ENCODE data around the gene CASP12. TPM values are rescaled to one million over a fixed set of nuclear protein-coding genes. Genes with fewer than 3 reads are reported as not detected.

The CASP12 gene
- total RNA-seq, 4 donors from 2014 or later, result 1.2 to 20.7 (median 4.9) TPM

DNA sequence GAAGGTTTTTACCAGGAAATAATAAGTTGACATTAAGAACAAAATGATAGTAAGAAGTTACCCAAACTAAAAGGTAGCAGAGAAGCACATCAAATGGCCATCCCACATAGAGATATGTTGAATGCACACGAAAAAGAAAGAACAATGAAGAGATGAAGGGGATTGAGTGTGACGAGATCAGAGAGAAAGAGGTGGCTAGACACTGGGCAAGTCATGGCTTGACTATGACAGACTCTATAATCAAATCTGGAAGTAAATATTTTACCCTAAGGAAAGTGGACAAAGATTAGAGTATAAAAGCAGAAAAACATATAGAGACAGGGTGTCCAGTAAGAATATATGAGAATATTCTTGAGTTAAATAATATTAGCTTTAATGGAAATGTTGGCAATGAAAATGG is 31.4 kb downstream of the CASP12 start:
- intact Hi-C loops (cut with DNase I; ENCODE audit: low total_unique reads), result no loop called here
- Histone ChIP-seq H3K27ac (no peak overlapping the region), H3K4me3 (no peak overlapping the region), H3K4me1 (no peaks in the 10 kb centered on the region), H3K9me3 (no peaks in the 10 kb centered on the region), H3K27me3 (no peaks in the 10 kb centered on the region), H3K36me3 (no peaks in the 10 kb centered on the region)
- DNase-seq, result no peak
- TF ChIP-seq POLR2A (IDR thresholded peaks at IDR 0.05), result no peak
- TF ChIP-seq, protein P1, sequence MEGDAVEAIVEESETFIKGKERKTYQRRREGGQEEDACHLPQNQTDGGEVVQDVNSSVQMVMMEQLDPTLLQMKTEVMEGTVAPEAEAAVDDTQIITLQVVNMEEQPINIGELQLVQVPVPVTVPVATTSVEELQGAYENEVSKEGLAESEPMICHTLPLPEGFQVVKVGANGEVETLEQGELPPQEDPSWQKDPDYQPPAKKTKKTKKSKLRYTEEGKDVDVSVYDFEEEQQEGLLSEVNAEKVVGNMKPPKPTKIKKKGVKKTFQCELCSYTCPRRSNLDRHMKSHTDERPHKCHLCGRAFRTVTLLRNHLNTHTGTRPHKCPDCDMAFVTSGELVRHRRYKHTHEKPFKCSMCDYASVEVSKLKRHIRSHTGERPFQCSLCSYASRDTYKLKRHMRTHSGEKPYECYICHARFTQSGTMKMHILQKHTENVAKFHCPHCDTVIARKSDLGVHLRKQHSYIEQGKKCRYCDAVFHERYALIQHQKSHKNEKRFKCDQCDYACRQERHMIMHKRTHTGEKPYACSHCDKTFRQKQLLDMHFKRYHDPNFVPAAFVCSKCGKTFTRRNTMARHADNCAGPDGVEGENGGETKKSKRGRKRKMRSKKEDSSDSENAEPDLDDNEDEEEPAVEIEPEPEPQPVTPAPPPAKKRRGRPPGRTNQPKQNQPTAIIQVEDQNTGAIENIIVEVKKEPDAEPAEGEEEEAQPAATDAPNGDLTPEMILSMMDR (IDR thresholded peaks at IDR 0.05), result no peak

DNA sequence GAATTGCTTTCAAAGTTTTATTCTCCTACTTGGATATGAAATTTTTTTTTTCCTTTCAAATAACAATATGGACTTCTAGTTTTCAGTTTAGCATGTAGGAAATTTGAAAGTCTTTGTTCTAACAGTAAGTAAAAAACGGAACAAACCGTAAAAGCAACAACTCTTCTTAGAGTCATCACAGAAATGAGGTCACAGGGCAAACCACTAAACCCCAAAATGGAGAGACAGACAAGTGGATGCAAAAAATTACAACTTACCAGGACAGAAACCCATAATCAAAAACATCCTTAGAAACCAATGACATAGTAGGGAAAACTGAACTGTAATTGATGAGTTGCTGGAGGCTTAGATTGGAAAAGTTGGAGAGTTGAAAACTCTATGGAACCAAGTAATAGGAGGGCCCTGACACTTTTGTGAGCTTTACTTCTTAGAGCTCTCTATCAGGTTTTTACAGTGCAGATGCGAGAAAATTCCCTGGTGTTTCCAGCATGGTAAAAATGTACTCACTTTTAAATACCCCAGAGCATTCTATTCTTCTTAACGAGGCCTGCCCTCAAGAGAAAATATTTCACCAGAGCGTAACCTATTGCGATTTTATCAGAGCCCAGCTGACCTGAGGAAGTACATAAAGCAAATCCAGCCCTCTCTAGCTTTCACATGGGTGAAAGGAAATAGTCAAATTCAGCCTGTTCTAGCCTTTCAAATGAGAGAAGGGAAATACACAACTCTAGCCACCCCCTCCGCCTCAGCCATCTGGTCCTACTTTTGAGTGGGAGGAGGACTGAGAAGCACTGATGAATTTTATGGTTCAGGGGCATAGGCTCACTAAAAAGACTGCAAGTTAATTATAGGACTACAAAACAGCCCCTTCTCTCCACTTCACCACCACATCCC is 39.1 kb downstream of the CASP12 start:
- DNase-seq, result no peak
- Histone ChIP-seq H3K4me3 (no peak overlapping the region), H3K27ac (no peak overlapping the region), H3K4me1 (no peaks in the 10 kb centered on the region), H3K36me3 (no peaks in the 10 kb centered on the region), H3K9me3 (no peaks in the 10 kb centered on the region), H3K27me3 (no peaks in the 10 kb centered on the region)
- intact Hi-C loops (cut with DNase I; ENCODE audit: low total_unique reads), result no loop called here
- TF ChIP-seq, protein P1 (IDR thresholded peaks at IDR 0.05), result no peak
- TF ChIP-seq POLR2A (IDR thresholded peaks at IDR 0.05), result no peak

DNA sequence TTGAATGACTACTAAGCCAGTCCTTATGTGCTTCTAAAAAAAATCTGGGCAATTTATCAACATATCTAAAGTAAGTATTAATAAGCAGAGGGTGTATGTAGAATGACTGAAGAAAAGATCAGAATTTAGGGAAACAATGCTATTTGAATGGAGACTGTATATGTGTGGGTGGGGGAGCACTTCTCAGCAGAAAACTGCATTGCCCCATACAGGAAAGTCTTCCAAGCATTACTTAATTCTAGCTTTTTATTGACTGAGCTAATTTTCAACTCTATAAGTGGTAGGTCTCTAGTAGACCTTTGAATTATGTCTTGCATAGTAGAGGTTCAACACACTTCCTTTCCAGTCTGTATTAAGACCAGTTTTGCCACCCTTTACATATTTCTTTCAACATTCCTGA is 41.7 kb downstream of the CASP12 start:
- Histone ChIP-seq H3K36me3 (no peaks in the 10 kb centered on the region), H3K27ac (no peak overlapping the region), H3K27me3 (no peaks in the 10 kb centered on the region), H3K9me3 (no peaks in the 10 kb centered on the region), H3K4me3 (no peak overlapping the region), H3K4me1 (no peaks in the 10 kb centered on the region)
- DNase-seq, result no peak
- TF ChIP-seq, protein P1 (IDR thresholded peaks at IDR 0.05), result no peak
- TF ChIP-seq POLR2A (IDR thresholded peaks at IDR 0.05), result no peak
- intact Hi-C loops (cut with DNase I; ENCODE audit: low total_unique reads), result no loop called here

DNA sequence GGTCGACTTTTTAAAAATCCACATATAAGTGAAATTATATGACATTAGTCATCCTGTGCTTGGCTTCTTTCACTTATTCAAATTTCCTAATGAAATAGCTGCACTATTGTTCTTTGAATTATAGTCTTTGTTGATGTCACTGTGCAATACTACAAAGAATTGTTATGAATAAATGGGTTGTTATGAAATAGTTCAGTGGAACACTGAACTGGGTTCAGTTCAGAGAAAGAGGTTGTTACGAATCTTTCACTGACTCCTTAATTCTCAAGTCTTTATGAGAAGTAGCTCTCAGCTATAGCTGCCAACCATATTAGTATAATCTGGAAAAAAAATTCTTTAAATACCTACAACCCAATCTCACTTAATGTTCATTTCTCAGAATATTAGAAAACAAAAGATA is 42.3 kb downstream of the CASP12 start:
- no peak overlapping the region for H3K4me3 ChIP-seq
- H3K27me3 ChIP-seq, result no peaks in the 10 kb centered on the region
- H3K36me3 ChIP-seq, result no peaks in the 10 kb centered on the region
- H3K4me1 ChIP-seq, result no peaks in the 10 kb centered on the region
- DNase-seq, result no peak
- no peak overlapping the region for H3K27ac ChIP-seq
- intact Hi-C loops (cut with DNase I; ENCODE audit: low total_unique reads), result no loop called here
- H3K9me3 ChIP-seq, result no peaks in the 10 kb centered on the region
- no peak for TF ChIP-seq POLR2A (IDR thresholded peaks at IDR 0.05)
- TF ChIP-seq, protein P1 (IDR thresholded peaks at IDR 0.05), result no peak

DNA sequence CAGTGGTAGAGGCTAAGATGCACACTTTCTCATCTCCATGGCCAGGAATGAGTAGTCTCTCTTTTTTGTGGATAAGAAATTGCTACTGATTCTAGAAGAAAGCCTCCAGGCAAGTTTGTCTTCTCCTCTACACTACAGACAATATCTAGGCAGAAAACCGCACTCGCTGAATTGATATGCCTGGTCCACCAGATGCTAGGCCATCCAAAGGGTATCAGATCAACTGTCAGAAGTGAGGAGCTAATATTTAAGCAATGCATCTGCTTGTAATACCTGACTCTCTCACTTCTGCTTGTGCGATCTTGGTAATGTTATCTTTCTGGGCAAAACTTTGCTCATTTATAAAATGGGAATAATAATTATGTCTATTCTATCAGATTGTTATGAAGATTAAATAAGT is 45.0 kb downstream of the CASP12 start:
- intact Hi-C loops (cut with DNase I; ENCODE audit: low total_unique reads), result no loop called here
- no peak for DNase-seq
- Histone ChIP-seq H3K4me3 (no peak overlapping the region), H3K9me3 (no peaks in the 10 kb centered on the region), H3K4me1 (no peaks in the 10 kb centered on the region), H3K27ac (no peak overlapping the region), H3K27me3 (no peaks in the 10 kb centered on the region), H3K36me3 (no peaks in the 10 kb centered on the region)
- TF ChIP-seq, protein P1 (IDR thresholded peaks at IDR 0.05), result no peak
- TF ChIP-seq POLR2A (IDR thresholded peaks at IDR 0.05), result no peak

All from uterus (tissue), 4 donors.